HEK293T (cell line): ENCODE data around the gene DARS2.

ENCODE experiments used
- BHLHE40 ChIP-seq: fragments of 450-650 bp; IDR thresholded peaks from 2 replicates; pipeline ENCODE4 v1.6.1; 2016; ENCODE audit warnings: mild to moderate bottlenecking, moderate library complexity, borderline replicate concordance
- FOXK2 ChIP-seq: fragments of 450-650 bp; IDR thresholded peaks from 2 replicates; pipeline ENCODE4 v1.6.1; 2016; ENCODE audit warnings: mild to moderate bottlenecking
- TARDBP ChIP-seq: fragments of 450-650 bp; IDR thresholded peaks from 2 replicates; pipeline ENCODE4 v1.6.1; 2016
- ZNF384 ChIP-seq: fragments of 450-650 bp; IDR thresholded peaks from 2 replicates; pipeline ENCODE4 v1.6.1; 2016
- TF ChIP-seq, protein P1 (sequence below): fragments of 450-650 bp; IDR thresholded peaks from 2 replicates; pipeline ENCODE4 v1.6.1; 2016

GRCh38 chr1:173856903-173857302 is 32.4 kb downstream of the DARS2 start:
- no peak for TF ChIP-seq ZNF384
- TF ChIP-seq, protein P1, sequence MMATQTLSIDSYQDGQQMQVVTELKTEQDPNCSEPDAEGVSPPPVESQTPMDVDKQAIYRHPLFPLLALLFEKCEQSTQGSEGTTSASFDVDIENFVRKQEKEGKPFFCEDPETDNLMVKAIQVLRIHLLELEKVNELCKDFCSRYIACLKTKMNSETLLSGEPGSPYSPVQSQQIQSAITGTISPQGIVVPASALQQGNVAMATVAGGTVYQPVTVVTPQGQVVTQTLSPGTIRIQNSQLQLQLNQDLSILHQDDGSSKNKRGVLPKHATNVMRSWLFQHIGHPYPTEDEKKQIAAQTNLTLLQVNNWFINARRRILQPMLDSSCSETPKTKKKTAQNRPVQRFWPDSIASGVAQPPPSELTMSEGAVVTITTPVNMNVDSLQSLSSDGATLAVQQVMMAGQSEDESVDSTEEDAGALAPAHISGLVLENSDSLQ = no peak
- TF ChIP-seq TARDBP = no peak
- TF ChIP-seq FOXK2 = no peak
- no peak for TF ChIP-seq BHLHE40
